ENCODE data around the gene EOLA2.

GRCh38 chrX:149939905-149940673 is 1.8 kb upstream of the EOLA2 start:
- TF ChIP-seq, protein P1, sequence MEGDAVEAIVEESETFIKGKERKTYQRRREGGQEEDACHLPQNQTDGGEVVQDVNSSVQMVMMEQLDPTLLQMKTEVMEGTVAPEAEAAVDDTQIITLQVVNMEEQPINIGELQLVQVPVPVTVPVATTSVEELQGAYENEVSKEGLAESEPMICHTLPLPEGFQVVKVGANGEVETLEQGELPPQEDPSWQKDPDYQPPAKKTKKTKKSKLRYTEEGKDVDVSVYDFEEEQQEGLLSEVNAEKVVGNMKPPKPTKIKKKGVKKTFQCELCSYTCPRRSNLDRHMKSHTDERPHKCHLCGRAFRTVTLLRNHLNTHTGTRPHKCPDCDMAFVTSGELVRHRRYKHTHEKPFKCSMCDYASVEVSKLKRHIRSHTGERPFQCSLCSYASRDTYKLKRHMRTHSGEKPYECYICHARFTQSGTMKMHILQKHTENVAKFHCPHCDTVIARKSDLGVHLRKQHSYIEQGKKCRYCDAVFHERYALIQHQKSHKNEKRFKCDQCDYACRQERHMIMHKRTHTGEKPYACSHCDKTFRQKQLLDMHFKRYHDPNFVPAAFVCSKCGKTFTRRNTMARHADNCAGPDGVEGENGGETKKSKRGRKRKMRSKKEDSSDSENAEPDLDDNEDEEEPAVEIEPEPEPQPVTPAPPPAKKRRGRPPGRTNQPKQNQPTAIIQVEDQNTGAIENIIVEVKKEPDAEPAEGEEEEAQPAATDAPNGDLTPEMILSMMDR (IDR thresholded peaks at IDR 0.05): no peak
- peak; percentile 39 for TF ChIP-seq POLR2AphosphoS5 (IDR thresholded peaks at IDR 0.05)
- TF ChIP-seq POLR2A (IDR thresholded peaks at IDR 0.05): peak; percentile 27

Measured in prostate gland (tissue), 2 donors.